K562 (cell line): ENCODE data around the gene TMEM248. TPM values are rescaled to one million over a fixed set of nuclear protein-coding genes. Genes with fewer than 3 reads are reported as not detected.

Source experiments
- CREM ChIP-seq: IDR thresholded peaks from 2 replicates; pipeline ENCODE4 v1.6.1; 2014; ENCODE audit warnings: antibody characterized with exemption, low read depth
- FUS ChIP-seq: fragments of 200-400 bp; formaldehyde crosslinking; optimal IDR thresholded peaks from 2 replicates; pipeline ENCODE3; 2017; ENCODE audit warnings: low read depth, low read length
- HOMEZ ChIP-seq: fragments of 250-450 bp; sonication (Bioruptor Pico); IDR thresholded peaks from 2 replicates; pipeline ENCODE4 v1.4.0; 2020; ENCODE audit warnings: mild to moderate bottlenecking, moderate library complexity
- MGA ChIP-seq: fragments of 450-650 bp; IDR thresholded peaks from 2 replicates; pipeline ENCODE4 v1.6.1; 2016; ENCODE audit warnings: mild to moderate bottlenecking, moderate library complexity
- NCOA6 ChIP-seq: fragments of 450-650 bp; IDR thresholded peaks from 2 replicates; pipeline ENCODE4 v1.6.1; 2017; ENCODE audit warnings: mild to moderate bottlenecking
- NR2C1 ChIP-seq, 2 experiments: fragments of 450-650 bp; IDR thresholded peaks; 2 replicates each; pipeline ENCODE4 v1.6.1; 2017; ENCODE audit warnings: mild to moderate bottlenecking in 2 of 2, antibody characterized with exemption in 1 of 2, inconsistent platforms in 1 of 2, missing compliant biosample characterization in 1 of 2, missing genetic modification characterization in 1 of 2
- RBM34 ChIP-seq: fragments of 200-400 bp; formaldehyde crosslinking; IDR thresholded peaks from 2 replicates; pipeline ENCODE4 v1.6.1; 2018; ENCODE audit warnings: low read length, borderline replicate concordance; ENCODE audit not compliant: insufficient read depth
- RFX1 ChIP-seq: fragments of 450-650 bp; IDR thresholded peaks from 2 replicates; pipeline ENCODE4 v1.6.1; 2016; ENCODE audit warnings: mild to moderate bottlenecking, moderate library complexity
- ZNF212 ChIP-seq: fragments of 450-650 bp; formaldehyde crosslinking; IDR thresholded peaks from 2 replicates; pipeline ENCODE4 v1.4.0; 2020; ENCODE audit warnings: mild to moderate bottlenecking
- polyA plus RNA-seq, 8 experiments: library from polyadenylated mRNA; depleted of rRNA in 4 of 8; stranded (reverse) in 5 of 8; unstranded in 3 of 8; fragments of >200 nt; fragmentation: Nextera tagmentation in 2 of 8; fragmentation: Illumina TruSeq in 1 of 8; extraction: Ambion mirVana in 2 of 8; extraction: Trizol in 1 of 8; gene quantifications; 2 replicates each; pipeline versions ENCODE4 v1.2.1 to v1.2.3, GENCODE V29; 2011 to 2014; ENCODE audit warnings: inconsistent platforms in 1 of 8, missing spikeins in 1 of 8
- total RNA-seq, 7 experiments: library from RNA; depleted of rRNA in 6 of 7; stranded (reverse); fragments of >200 nt in 6 of 7; fragmentation: Illumina TruSeq in 2 of 7; extraction: Trizol in 2 of 7; gene quantifications; 2 replicates each; pipeline versions ENCODE4 v1.2.1 to v1.2.3, GENCODE V29; 2011 to 2021; ENCODE audit warnings: low replicate concordance in 1 of 7

TMEM248 gene
- total and polyA plus RNA-seq, 9 of the 15 experiments (the other 6 are each of a cell fraction or from before 2014, with no cell fraction given), result 6.3 to 132 (median 64.4) TPM

GRCh38 chr7:66920769-66921395 lies at the start of gene TMEM248 (continued):
- no peak for TF ChIP-seq HOMEZ (CRISPR knock-in tag)
- TF ChIP-seq FUS, result no peak
- no peak for TF ChIP-seq RBM34
- TF ChIP-seq NR2C1 (IDR thresholded peaks at IDR 0.05), result peak; percentile 99
- TF ChIP-seq NR2C1 (tag; IDR thresholded peaks at IDR 0.05), result peak; percentile 99
- peak; percentile 89 for TF ChIP-seq MGA
- TF ChIP-seq CREM, result peak; percentile 95
- TF ChIP-seq RFX1, result no peak
- peak; percentile 90 for TF ChIP-seq NCOA6
- no peak for TF ChIP-seq ZNF212 (CRISPR knock-in tag)
